HG03442 (cell line): ENCODE measurements around the gene COL24A1.

ENCODE experiments used
- ATAC-seq: cut with Tn5 transposase; IDR thresholded peaks from one replicate; pipeline ENCODE4 v1.9.1; 2021; ENCODE audit warnings: mild to moderate bottlenecking, moderate library complexity; ENCODE audit not compliant: unreplicated experiment

Gene COL24A1

DNA sequence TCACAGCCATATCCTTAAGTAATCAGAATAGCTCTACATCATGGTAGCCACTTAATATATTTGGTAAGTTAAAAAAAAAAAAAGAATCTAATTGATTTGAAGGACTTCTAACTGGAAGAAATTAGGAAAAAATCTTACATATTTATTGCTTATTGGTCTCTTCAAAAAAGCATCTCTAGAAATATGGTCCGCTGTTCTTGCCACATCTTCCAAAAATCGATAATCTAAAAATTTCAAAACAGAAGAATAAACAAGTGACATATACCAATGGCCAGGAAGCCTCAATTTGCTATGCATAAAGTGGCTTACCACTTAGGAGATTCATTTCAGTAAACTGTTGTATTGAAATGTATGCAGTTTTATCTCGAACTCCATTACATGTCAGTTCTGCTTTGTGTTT lies 450.6 kb downstream of the COL24A1 start:
- no peak for ATAC-seq

DNA sequence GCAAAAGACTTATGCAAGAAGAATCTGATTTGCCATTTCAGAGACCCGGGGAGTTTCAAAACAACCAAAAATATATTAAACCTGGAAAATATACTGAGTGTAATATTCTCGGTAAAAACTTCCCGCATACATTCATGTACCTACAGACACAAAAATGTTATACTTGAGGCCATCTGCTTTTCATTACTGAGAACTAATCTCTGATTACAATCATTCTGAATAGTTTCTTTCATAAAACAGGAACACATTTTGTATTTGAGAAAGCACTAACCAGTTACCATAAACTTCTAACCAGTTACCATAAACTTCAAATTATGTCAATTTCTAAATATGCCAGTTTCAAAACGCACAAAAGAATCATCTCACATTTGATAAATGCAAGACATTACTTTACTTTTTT lies 456.1 kb downstream of the COL24A1 start:
- no peak for ATAC-seq

DNA sequence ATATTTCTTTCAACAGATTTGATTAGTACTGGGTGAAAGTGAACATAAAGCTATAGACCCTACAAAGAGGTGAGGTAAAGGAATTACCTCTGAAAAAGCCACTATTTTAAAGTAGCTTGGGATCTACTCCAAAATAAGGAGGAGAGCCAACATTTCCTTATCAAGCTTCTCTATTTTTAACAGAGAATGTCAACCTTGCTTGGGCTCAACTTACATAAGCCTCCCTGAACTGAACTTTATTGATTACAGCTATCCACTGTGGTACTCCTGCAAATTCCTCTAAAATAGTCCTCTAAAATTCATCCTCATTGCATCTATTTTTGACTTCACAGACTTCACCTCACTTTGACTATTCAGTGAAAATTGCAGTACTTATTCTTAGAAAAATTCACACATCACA lies 458.7 kb downstream of the COL24A1 start:
- no peak for ATAC-seq

DNA sequence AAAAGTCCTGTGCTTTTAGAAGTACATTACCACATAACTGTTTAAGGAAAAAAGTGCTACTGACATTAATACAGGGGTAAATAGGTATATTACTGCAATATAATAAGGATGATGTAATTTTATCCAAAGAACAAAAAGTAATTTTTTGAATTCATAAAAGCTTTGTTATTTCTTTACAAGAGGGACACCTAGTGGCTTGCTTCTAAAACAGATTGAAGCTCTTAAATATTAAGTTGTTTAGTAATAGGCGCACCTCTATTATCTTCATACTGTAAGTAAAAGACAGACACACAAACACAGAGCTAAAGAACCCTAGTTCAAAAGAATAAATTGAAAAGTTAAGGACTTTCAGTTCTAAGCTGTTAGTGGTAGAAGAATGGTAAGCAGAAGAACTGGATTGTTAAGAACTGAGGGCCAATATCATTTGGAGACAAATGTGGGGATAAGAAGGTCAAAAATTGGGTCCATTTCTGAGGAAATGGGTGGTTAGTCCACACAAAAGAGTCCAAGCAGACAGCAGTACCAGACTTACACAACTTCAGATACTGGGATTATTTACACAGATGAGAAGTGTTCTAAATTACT lies 463.8 kb downstream of the COL24A1 start:
- ATAC-seq = no peak

DNA sequence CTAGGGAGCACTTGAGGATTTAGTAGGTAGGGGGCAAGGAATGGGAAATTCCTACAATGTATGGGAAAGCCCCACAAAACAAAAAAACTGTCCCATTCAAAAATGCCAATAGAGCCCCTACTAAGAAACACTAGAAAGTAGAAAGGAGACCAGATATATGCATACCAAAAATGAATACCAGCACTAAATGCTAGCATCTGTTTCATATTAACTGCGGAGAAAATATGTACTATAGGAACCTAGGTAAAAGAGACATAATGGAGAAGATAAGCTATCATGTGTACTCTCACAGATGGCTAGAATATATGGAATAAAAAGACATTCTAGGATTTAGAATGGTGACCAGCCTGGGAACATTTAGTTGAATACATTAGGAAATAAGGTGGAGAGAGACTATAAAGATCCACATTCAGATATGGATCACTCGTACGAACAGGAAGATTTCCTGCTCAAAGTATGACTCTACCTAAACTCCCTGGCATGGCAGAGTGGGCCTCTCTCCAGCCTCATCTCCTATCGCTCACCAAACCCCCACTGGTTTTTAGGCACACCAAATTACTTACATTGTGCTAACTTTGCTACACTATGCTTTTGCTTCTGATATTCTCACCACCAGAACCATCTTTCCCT lies 466.7 kb downstream of the COL24A1 start:
- ATAC-seq = no peak

DNA sequence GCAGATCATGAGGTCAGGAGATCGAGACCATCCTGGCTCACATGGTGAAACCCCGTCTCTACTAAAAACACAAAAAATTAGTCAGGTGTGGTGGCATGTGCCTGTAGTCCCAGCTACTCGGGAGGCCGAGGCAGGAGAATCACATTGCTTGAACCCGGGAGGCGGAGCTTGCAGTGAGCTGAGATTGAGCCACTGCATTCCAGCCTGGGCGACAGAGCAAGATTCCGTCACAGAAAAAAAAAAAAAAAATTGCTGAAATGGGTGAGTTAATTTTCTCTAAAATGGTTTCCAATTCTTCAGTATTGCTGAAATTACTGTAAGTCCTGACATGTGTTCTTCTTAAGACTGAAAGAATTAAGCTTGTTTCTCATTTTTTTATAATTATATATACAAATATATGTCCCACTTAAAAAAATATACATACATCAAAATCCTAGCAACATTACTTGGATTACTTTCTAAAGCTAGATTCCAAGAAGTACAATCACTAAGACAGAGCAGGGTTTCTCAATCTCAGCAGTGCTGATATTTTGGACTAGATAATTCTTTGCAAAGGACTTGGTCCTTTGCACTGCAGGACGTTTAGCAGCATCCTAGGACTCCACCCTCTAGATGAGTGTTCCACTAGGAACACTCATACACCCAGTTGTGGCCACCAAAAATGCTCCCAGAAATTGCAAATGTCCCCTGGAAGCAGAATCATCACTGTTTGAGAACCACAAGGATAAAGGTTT lies 473.1 kb downstream of the COL24A1 start:
- ATAC-seq = no peak

DNA sequence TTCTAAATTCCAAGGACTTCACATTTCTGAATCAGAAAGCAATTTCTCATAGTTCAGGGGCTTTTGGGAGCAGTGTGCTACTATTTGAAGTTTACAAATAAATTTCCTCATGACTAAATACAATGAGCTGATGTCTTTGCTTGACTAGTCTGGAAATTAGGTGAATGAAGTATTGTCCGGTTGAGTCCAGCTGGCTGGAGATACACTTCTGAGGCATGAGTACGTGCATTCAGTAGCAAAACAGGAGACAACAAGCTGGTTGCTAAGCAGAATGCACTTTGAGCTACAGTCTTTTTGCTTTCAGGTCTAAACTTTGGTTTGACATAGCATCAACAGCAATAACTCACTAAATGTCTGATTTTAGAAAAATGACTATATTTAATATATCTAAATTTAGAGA lies 475.5 kb downstream of the COL24A1 start:
- no peak for ATAC-seq
